HG03175 (cell line): Measurements from ENCODE around the gene ANKRD23.
"Not testable (repeated sequence)": the region's sequence is repeated elsewhere in the genome, so short reads cannot be mapped to it uniquely, and the experiment has no call there.

Experiments
- ATAC-seq: cut with Tn5 transposase; IDR thresholded peaks from one replicate; pipeline ENCODE4 v1.9.1; 2021; ENCODE audit warnings: mild to moderate bottlenecking, moderate library complexity; ENCODE audit not compliant: unreplicated experiment

ANKRD23 gene

DNA sequence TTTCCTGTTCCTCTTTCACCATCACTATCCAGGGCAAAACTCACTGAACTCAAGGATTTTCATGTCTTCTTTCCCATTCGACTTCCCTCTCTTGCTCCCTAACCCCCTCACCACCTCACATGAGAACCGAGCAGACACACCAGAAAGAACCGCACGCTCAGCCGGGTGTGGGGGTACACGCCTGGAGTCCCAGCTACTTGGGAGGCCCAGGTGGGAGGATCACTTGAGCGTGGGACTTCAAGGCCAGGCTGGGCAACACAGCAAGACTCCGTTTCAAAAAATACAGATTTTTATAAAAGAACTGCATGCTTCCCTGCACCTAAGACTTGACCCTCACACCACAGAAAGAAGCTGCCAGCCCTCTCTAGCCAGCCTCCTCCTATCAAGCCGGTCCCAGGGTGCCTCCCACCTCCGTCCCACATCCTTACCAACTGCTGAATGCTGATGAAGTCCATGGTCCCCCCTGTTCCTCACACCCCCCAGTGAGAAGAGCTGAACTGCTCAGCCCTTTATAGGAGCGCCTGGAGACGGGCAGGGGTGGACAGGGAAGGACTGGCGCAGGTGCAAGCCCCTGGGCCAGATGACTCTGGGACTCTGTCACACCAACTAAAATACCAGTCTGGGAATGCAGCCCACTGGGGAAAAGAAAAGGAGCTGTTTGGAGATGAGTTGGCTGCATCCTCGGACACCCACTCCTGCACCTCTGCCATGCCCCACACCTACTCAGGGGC is at the start of gene ANKRD23:
Gene ANKRD23, minus strand, starts transcription at position 484 of the 731 bp plus-strand sequence. Its CDS starts 29 bp downstream, at position 455.
- no peak for ATAC-seq

DNA sequence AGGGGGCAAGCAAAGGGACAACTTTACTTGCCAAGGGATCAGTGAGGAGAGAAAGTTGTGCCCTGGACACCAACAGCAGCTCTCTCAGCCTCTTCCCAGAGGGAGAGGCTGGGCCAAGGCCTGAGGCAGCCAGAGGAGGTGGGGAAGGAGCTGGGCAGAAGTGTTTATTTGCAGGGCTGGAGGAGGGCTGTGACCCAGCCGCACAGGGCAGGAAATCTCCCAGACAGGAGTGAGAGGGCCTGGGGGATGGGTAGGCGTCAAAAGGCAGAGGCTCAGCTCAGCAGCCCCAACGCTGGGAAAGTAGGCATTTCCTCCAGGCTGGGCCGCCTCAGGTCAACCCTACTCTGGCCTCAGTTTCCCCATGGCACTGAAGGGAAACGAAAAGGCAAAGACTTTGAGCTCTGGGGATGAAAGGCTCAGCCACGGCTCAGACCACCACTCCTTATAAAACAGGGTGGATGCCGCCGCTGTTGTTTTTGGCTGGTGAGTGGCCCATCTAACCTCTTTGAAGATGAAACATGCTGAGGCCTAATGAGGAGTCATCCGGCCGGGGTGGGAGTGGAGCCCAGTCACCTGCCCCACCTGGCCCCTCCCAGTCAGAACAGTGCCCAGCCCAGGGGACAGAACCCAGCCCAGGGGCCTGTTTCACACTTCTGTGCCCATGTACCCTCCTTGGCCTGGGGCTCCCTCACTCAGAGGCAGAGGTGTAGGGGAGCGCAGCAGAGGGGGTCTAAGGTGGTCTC is 47.9 kb upstream of the ANKRD23 start:
- ATAC-seq: no peak

- ATAC-seq: no peak
Observed at GRCh38 chr2:96890726-96891385, 47.0 kb upstream of the ANKRD23 start.

DNA sequence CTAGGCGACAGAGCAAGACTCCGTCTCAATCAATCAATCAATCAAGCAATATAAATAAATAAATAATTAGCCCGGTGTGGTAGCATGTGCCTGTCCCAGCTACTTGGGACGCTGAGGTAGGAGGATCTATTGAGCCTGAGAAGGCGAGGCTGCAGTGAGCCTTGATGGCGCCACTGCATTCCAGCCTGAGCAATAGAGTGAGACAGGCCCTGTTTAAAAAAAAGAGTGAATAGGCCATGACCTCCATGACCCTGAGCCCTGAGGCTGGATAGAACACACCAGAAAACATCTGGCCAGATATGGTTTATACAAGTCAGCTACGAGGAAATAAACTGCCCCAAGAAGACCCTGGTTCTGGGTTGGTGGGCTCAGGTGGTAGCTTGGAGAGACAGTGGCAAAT is 46.4 kb upstream of the ANKRD23 start:
- no peak for ATAC-seq

GRCh38 chr2:96889502-96889901 is 45.7 kb upstream of the ANKRD23 start:
- ATAC-seq: not testable (repeated sequence)

DNA sequence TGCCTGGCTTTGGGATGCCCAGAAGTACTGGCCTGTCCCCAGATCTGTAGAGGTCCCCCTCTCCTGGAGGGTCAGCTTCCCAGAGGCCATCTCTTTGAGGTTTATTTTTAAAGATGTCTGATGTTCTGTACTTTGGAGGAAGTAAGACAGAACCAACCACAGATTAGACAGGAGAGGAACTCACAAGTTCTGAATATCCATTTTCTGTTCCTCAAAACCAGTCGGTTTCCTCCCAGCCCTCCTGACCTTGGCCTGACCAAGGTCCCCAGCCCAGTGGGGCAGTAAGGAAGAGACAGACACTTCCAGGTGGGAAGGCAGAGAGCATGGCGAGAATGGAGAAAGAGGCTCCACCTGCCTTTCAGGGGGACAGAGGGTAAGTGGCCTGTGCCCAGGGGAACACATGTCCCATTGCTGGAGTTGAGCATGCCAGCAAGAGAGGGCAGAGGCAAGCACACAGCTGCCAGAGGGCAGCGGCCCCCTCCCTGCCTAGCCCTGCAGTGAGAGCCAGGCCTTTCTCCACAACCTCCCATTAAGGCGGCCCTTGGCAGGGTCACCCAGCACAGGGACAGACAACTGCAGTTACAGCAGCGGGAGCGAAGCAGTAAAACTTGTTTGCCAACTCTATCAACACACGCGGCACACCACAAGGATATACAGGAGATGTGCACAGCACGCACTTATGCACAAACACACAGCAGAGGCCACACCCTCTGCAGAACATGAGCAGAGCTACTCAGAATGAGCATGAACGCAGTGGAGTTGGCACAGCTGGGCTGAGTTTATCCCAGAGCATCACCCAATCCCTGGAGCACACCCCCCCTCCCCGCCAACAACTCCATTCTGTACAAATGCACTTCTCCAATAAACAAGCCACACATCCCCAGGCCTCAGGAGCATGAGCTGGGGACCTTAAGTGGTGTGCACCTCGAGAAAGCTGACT is 44.5 kb upstream of the ANKRD23 start:
- no peak for ATAC-seq

GRCh38 chr2:96887493-96888012 is 43.7 kb upstream of the ANKRD23 start:
- no peak for ATAC-seq

DNA sequence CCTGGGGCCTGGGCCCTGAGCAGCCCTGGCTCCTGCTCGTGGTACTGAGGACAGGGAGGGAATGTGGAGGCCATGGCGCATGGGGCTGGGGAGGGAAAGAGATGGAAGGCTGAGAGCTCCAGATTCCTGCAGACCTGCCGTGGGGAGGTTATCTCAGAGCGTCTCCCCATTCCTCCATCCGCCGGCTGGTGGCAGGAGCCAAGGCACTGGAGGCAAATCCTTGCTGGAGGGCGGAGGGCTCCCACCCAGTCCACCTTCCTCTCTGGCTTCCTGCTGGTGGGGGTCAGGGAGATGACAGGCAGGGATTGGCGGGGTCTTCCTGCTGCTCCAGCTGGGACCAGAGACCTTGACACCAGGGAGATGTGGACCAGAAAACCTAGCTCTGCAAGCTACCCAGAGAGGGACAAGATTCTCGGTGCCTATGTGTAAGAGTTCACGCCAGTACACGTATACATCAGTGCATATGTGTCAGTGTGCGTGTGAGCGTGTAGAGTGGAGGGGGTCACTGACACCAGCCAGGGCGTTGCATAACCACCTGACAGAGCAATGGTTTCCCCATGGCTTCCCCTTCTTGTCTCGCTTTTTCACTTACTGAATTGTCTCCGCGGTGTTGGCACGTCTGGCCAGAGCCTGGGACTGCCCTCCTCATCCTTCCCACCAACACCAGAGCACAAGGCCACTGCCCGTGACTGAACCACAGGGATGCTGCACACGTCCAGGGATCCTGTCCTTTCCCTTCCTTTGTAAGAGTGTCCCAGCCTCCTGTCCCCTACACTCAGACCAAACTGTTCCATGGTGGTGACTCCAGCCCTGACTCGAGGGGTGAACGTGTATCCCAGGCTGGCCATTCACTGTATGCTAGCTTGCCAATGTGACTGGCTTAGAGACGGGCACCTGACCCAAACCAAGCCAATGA is 41.9 kb upstream of the ANKRD23 start:
- ATAC-seq: no peak

- no peak for ATAC-seq
Observed at GRCh38 chr2:96884299-96885094, 40.7 kb upstream of the ANKRD23 start.

DNA sequence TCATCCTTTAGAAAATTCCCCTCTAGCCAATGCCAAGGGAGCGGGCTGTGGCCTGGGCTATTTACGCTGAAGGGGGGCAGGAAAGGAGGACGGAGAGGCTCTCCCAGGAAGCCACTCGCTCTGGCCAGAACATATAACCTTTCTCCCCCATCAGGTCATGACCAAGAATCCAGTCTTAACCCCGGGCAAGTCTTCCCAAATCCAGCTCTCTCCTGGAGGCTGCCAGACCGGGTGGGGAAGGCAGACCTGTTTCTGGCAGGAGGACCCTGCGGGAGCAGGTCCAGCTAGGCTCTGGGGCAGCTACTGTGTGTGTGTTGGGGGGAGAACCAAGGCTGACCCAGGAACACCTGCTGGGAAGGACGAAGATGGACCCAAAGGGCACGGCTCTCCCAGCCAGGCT is 39.5 kb upstream of the ANKRD23 start:
- no peak for ATAC-seq

GRCh38 chr2:96882906-96883305 is 39.1 kb upstream of the ANKRD23 start:
- no peak for ATAC-seq

DNA sequence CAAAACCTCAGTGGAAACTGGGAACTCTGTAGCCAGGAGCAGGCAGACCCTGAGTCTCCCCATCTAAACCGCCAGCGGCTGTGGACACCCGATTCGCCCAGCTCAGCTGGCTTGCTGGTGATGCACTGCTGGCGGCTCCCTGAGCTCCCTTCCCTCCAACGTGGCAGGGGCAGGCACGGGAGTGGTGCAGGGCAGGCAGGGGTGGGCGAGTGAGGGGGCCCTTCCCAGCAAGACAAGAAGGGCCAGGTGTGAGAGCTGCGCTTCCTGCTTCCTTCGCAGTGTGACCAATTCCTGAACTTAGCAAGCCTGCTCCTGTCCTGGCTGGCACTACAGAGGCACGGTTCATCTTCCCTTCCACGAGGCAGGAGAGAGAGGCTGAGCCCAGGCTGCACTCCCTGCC is 38.4 kb upstream of the ANKRD23 start:
- ATAC-seq: no peak

- ATAC-seq: no peak
Observed at GRCh38 chr2:96881349-96882195, 37.8 kb upstream of the ANKRD23 start.

DNA sequence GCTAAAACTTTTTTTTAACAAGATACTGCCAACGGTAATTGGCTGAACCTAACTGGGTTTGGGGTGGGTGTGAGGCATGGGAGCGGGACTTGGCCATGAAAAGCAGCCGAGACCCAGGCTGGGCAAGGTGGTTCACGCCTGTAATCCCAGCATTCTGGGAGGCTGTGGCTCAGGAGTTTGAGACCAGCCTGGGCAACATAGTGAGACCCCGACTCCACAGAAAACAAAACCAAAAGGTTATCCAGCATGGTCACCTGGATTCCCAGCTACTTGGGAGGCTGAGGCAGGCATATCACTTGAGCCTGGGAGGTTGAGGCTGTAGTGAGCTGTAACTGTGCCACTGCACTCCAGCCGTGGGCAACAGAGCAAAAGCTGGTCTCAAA is 37.1 kb upstream of the ANKRD23 start:
- no peak for ATAC-seq

DNA sequence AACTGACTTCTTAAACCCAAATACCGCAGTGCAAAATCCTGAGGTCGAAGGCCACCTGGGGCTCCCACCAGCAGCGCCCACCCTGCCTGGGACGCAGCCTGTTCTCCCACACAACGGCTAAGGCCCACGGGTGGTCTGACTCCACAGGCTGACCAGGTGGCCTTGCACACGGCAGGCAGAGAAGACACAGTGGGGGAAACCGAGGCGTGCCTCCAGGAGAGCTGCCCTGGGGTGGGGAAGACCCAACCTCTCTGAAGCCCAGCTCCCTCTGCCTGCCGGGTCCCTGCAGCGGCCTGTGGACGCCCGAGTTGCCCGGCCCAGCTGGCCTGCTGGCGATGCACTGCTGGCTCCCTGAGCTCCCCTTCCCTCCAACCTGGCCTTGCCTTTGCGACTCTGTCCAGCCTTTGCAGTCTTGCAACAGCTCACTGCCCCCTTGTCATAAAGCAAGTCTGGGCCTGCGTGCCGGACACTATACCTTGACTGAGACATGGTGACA is 35.8 kb upstream of the ANKRD23 start:
- no peak for ATAC-seq

DNA sequence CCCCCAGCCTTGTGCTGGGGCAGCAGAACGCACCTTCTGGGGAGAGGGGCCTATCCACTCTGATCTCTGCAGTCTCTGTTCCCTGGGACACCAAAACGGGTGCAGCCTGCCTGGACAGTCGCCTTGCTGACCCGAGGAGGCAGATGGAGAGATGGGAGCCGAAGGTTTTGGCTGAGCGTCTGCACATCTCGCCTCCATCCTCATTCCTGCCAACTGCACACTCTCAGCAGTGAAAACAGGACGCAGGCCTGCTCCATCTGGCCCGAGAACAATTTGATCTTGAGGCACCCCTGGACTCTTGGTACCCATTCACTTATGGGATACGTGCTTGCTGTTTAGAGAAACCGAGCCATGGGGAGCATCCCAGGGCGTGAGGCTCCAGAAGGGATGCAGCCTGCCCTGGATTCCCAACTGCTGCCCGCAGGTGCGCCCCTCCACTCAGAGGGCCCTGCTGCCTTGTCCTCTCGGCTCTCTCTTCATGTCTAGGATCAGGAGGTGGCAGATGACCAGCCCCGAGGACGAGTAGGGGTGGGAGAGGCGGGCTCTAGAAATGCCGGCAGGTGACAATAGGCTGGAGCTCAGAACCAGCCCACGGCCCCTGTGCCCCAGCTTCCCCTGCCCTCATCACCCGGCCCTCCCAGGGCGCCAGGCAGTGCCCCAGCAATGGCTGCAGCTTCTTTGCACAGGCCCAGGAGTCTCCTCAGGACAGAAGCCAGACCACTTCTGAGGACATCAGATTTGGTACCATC is 35.1 kb upstream of the ANKRD23 start:
- ATAC-seq: no peak

DNA sequence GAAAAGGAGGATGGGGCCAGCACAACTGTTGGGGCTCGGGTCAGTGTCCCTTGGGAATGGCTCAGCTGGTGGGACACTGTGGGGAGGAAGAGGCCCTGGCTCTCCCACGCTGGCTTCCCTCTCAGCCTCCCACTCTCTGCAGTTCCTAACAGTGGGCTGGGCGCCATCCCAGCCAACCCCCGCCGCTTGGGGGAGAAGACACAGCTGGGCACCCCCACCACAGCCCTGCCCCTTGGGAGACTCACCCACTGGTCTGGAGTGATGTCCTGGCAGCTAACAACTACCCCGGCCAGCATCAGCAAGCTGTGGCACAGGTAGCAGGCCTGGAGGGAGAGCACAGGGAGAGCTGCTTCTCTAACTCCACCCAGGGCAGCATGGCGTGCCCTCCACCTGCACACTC is 34.4 kb upstream of the ANKRD23 start:
- no peak for ATAC-seq
